Endothelial cell of umbilical vein (primary cell): Measurements from ENCODE around the gene IL17REL. TPM values are rescaled to one million over a fixed set of nuclear protein-coding genes. Genes with fewer than 3 reads are reported as not detected.

ENCODE experiments used
- BruUV-seq: library from RNA; stranded (reverse); fragments of 400-500 nt; replicated peaks from 2 replicates; lab custom pipeline; 2021; lab: Mats Ljungman, UMichigan
- CTCF ChIA-PET: fragments of 300-600, 350-600 bp; sonication (Branson Sonifier 250); formaldehyde crosslinking; loops from one replicate; lab custom pipeline; 2021; ENCODE audit warnings: antibody characterized with exemption, inconsistent platforms; lab: Charles Lee
- POLR2A ChIA-PET: fragments of 300-600, 350-600 bp; sonication (Branson Sonifier 250); formaldehyde crosslinking; loops from one replicate; lab custom pipeline; 2021; ENCODE audit warnings: antibody characterized with exemption, inconsistent platforms; lab: Charles Lee
- DNase-seq: peaks from one replicate; pipeline ENCODE4 v3.0.0-alpha.2; 2011; ENCODE audit warnings: low read depth, low spot score
- FAIRE-seq: peaks from 2 replicates; lab custom pipeline; 2011; peaks lifted over from hg19 to GRCh38; lab: Jason Lieb, UNC
- H2AFZ ChIP-seq: 2 replicates; pipeline ENCODE4 v1.6.0; 2012; ENCODE audit warnings: low read depth, low read length, control low read depth, inconsistent platforms
- H3K27ac ChIP-seq: 2 replicates; pipeline ENCODE4 v1.5.1; 2011; ENCODE audit warnings: low read depth, mild to moderate bottlenecking, control low read depth, low read length, moderate library complexity; ENCODE audit not compliant: insufficient read depth
- H3K27me3 ChIP-seq, 2 experiments: 2 replicates each; pipeline versions ENCODE4 v1.6.0 to v1.6.1; 2011; ENCODE audit warnings: low read length in 2 of 2, mixed read lengths in 1 of 2; ENCODE audit not compliant: control insufficient read depth in 2 of 2, insufficient read depth in 2 of 2
- H3K36me3 ChIP-seq, 2 experiments: 2 replicates in 1 of 2; 3 replicates in 1 of 2; pipeline ENCODE4 v1.5.1; 2011; ENCODE audit warnings: low read length in 2 of 2, mild to moderate bottlenecking in 1 of 2, moderate library complexity in 1 of 2; ENCODE audit not compliant: control insufficient read depth in 2 of 2, insufficient read depth in 2 of 2; ENCODE audit errors: extremely low read depth in 1 of 2
- H3K4me1 ChIP-seq: 3 replicates; pipeline ENCODE4 v1.5.1; 2011; ENCODE audit warnings: mild to moderate bottlenecking, low read length; ENCODE audit not compliant: control insufficient read depth, insufficient read depth; ENCODE audit errors: extremely low read depth
- H3K4me2 ChIP-seq: 2 replicates; pipeline ENCODE4 v1.6.1; 2011; ENCODE audit warnings: low read length, control low read depth, mixed read lengths; ENCODE audit not compliant: insufficient read depth
- H3K4me3 ChIP-seq, 3 experiments: fragments of 200-600 bp in 1 of 3; sonication (generic), shearing (Covaris generic) in 1 of 3; replicated peaks in 1 of 3; 2 replicates each; pipeline ENCODE4 v1.5.1; 2011 to 2016; ENCODE audit warnings: control low read depth in 3 of 3, low read length in 3 of 3, mild to moderate bottlenecking in 2 of 3, inconsistent platforms in 1 of 3, low read depth in 1 of 3, moderate library complexity in 1 of 3; ENCODE audit not compliant: insufficient read depth in 1 of 3
- H3K79me2 ChIP-seq: 2 replicates; pipeline ENCODE4 v1.6.0; 2012; ENCODE audit warnings: low read length, inconsistent platforms; ENCODE audit not compliant: control insufficient read depth, insufficient read depth
- H3K9ac ChIP-seq: replicated peaks from 2 replicates; pipeline ENCODE3; 2011; ENCODE audit warnings: low read length, control low read depth; ENCODE audit not compliant: insufficient read depth; ENCODE audit errors: extremely low read depth
- H3K9me1 ChIP-seq: replicated peaks from 3 replicates; pipeline ENCODE4 v1.6.0; 2011; ENCODE audit warnings: mild to moderate bottlenecking, low read length; ENCODE audit not compliant: control insufficient read depth, insufficient read depth; ENCODE audit errors: extremely low read depth
- H3K9me3 ChIP-seq: replicated peaks from 2 replicates; pipeline ENCODE4 v1.5.1; 2012; ENCODE audit warnings: low read length, inconsistent platforms; ENCODE audit not compliant: control insufficient read depth, insufficient read depth
- H4K20me1 ChIP-seq: replicated peaks from 2 replicates; pipeline ENCODE3; 2011; ENCODE audit warnings: mild to moderate bottlenecking, low read length; ENCODE audit not compliant: control insufficient read depth, insufficient read depth; ENCODE audit errors: extremely low read depth
- EZH2 ChIP-seq: IDR thresholded peaks from 2 replicates; pipeline ENCODE4 v1.6.1; 2012; ENCODE audit warnings: borderline replicate concordance, low read depth, mild to moderate bottlenecking, moderate library complexity, low read length, inconsistent platforms; ENCODE audit not compliant: severe bottlenecking
- FOS ChIP-seq: IDR thresholded peaks from 2 replicates; pipeline ENCODE4 v1.6.1; 2011; ENCODE audit warnings: mild to moderate bottlenecking, low read length, moderate library complexity, borderline replicate concordance; ENCODE audit not compliant: insufficient read depth
- GATA2 ChIP-seq: IDR thresholded peaks from 2 replicates; pipeline ENCODE4 v1.7.0; 2011; ENCODE audit warnings: low read depth, mild to moderate bottlenecking, moderate library complexity, mixed read lengths, low read length; ENCODE audit not compliant: insufficient read length, insufficient read depth
- JUN ChIP-seq: IDR thresholded peaks from 2 replicates; pipeline ENCODE4 v1.6.1; 2011; ENCODE audit warnings: borderline replicate concordance, low read depth; ENCODE audit not compliant: insufficient read length, insufficient read depth
- MYC ChIP-seq: IDR thresholded peaks from one replicate; pipeline ENCODE4 v1.6.1; 2011; ENCODE audit warnings: mild to moderate bottlenecking, low read depth, low read length
- POLR2A ChIP-seq: IDR thresholded peaks from 2 replicates; pipeline ENCODE4 v1.6.1; 2012; ENCODE audit warnings: low read depth, mild to moderate bottlenecking, control low read depth, low read length
- POLR2AphosphoS5 ChIP-seq: IDR thresholded peaks from 2 replicates; pipeline ENCODE4 v1.6.1; 2012; ENCODE audit warnings: low read depth, mild to moderate bottlenecking, control low read depth, low read length, moderate library complexity; ENCODE audit not compliant: insufficient read depth
- dilution Hi-C: fragments of 300-500 bp; cut with MboI; formaldehyde crosslinking; loops from one replicate; pipeline ENCODE4 v1.15.0; 2019; ENCODE audit warnings: low sequenced_read_pairs; ENCODE audit not compliant: extremely low pct_ligation_motif_present
- intact Hi-C: fragments of 100-400 bp; cut with micrococcal nuclease; formaldehyde crosslinking; loops from one replicate; pipeline ENCODE4 v1.10.0; 2022
- polyA plus RNA-seq, 4 experiments: library from polyadenylated mRNA; depleted of rRNA in 3 of 4; stranded (reverse) in 3 of 4; unstranded in 1 of 4; fragments of >200 nt; gene quantifications; 2 replicates each; pipeline versions ENCODE4 v1.2.1 to v1.2.3, GENCODE V29; 2011 to 2012; ENCODE audit warnings: missing spikeins in 1 of 4
- total RNA-seq: library from RNA; stranded (reverse); gene quantifications from 2 replicates; pipeline ENCODE4 v1.2.3, GENCODE V29; 2021
- TF ChIP-seq, protein P1 (sequence below), 2 donors: IDR thresholded peaks; 1 replicate in 1 of 2; 2 replicates in 1 of 2; pipeline ENCODE4 v1.5.1; 2011; ENCODE audit warnings: low read length in 2 of 2, mild to moderate bottlenecking in 2 of 2, moderate library complexity in 2 of 2, control low read depth in 1 of 2, inconsistent platforms in 1 of 2, low read depth in 1 of 2; ENCODE audit not compliant: insufficient read depth in 1 of 2; ENCODE audit errors: extremely low read depth in 1 of 2
- TF ChIP-seq, protein P2 (sequence below): IDR thresholded peaks from 2 replicates; pipeline ENCODE4 v1.6.1; 2011; ENCODE audit not compliant: insufficient read depth, insufficient read length

The IL17REL gene
- total and polyA plus RNA-seq, 2 donors (not counting 3 experiments of a cell fraction or from before 2014, with no cell fraction given): 0.06 to 0.15 TPM

DNA sequence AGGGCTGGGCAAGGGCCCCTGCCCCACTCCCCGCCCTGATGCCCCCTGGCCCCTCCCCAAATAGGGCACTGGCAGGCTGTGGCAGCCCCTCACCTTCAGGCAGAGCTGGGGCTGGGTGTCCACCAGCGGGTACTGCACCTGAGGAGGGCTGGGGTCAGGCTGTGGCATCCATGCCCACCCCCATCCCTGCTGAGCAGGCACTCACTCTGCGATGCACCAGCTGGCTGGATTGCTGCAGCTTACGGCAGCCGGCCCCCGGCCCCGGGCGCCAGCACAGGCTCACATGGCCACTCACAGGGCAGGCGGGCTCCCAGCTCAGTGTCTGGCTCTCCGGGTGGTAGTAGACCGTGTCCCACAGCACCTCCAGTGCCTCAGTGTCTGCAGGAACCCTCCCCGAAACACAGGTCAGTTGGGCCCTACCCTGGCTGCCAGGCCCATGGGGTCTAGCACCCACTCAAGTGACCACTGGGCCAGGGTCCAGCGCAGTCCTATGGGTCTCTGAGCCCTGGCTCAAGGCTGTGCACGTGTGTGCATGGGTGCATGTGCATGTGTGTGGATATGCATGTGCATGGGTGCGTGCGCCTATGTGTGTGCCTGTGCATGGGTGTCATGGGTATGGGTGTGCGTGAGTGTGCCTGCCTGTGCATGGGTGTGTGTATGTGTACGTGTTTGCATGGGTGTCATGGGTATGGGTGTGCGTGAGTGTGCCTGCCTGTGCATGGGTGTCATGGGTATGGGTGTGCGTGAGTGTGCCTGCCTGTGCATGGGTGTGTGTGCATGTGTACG is 14.4 kb downstream of the IL17REL start:
- no peak for FAIRE-seq
- H3K9me1 ChIP-seq: no peaks in the 10 kb centered on the region
- H3K9me3 ChIP-seq: no peaks in the 10 kb centered on the region
- dilution Hi-C loops (no loop called here), intact Hi-C loops (no loop called here)
- no peak overlapping the region for H3K4me3 ChIP-seq
- POLR2A ChIA-PET: interaction anchor here (0.6 kb wide), 1 partner anchor 13 kb away, joined by 6 read pairs; no protein-coding TSS in a partner anchor
- DNase-seq: no peak
- no peaks in the 10 kb centered on the region for H4K20me1 ChIP-seq
- no peaks in the 10 kb centered on the region for H3K27me3 ChIP-seq
- no peaks in the 10 kb centered on the region for H3K36me3 ChIP-seq
- CTCF ChIA-PET: interaction anchor here (0.6 to 1.2 kb wide), 2 partner anchors 32 to 532 kb away, joined by 5 read pairs; partner anchors contain the start of gene TYMP
- BruUV-seq: no TSS peak
- no peaks in the 10 kb centered on the region for H3K79me2 ChIP-seq
- no peak overlapping the region for H2AFZ ChIP-seq
- no peak overlapping the region for H3K4me2 ChIP-seq
- H3K9ac ChIP-seq: no peak overlapping the region
- no peak overlapping the region for H3K27ac ChIP-seq
- H3K4me1 ChIP-seq: no peaks in the 10 kb centered on the region
- TF ChIP-seq POLR2AphosphoS5 (no peak), POLR2A (no peak), EZH2 (no peak), MYC (no peak), JUN (no peak), FOS (no peak), GATA2 (no peak)
- TF ChIP-seq, protein P1, sequence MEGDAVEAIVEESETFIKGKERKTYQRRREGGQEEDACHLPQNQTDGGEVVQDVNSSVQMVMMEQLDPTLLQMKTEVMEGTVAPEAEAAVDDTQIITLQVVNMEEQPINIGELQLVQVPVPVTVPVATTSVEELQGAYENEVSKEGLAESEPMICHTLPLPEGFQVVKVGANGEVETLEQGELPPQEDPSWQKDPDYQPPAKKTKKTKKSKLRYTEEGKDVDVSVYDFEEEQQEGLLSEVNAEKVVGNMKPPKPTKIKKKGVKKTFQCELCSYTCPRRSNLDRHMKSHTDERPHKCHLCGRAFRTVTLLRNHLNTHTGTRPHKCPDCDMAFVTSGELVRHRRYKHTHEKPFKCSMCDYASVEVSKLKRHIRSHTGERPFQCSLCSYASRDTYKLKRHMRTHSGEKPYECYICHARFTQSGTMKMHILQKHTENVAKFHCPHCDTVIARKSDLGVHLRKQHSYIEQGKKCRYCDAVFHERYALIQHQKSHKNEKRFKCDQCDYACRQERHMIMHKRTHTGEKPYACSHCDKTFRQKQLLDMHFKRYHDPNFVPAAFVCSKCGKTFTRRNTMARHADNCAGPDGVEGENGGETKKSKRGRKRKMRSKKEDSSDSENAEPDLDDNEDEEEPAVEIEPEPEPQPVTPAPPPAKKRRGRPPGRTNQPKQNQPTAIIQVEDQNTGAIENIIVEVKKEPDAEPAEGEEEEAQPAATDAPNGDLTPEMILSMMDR (IDR thresholded peaks at IDR 0.05; ENCODE audit: extremely low read depth in 1 of 2, insufficient read depth in 1 of 2, low read depth in 1 of 2, low read length in 2 of 2): no peak
- TF ChIP-seq, protein P2, sequence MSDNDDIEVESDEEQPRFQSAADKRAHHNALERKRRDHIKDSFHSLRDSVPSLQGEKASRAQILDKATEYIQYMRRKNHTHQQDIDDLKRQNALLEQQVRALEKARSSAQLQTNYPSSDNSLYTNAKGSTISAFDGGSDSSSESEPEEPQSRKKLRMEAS: no peak
